ENCODE measurements around the gene FNDC3A.
"Not testable (repeated sequence)": the region's sequence is repeated elsewhere in the genome, so short reads cannot be mapped to it uniquely, and the experiment has no call there.

FNDC3A gene

GRCh38 chr13:49148405-49148804, 172.7 kb downstream of the FNDC3A start:
- no peak overlapping the region for H3K27ac Mint-ChIP-seq
- H3K4me3 Mint-ChIP-seq: no peak overlapping the region
- peaks cover 50% of the 10 kb centered on the region for H3K4me1 Mint-ChIP-seq (ENCODE audit: low read depth)
- DNase-seq: no peak
- H3K36me3 Mint-ChIP-seq (ENCODE audit: low read depth): peaks cover 85% of the 10 kb centered on the region
- H3K27me3 Mint-ChIP-seq: no peaks in the 10 kb centered on the region
- peaks cover 31% of the 10 kb centered on the region for H3K9me3 Mint-ChIP-seq

- not testable (repeated sequence) for H3K4me3 Mint-ChIP-seq, DNase-seq, H3K27me3 Mint-ChIP-seq, H3K27ac Mint-ChIP-seq, H3K9me3 Mint-ChIP-seq
- Mint-ChIP-seq H3K36me3 (ENCODE audit: low read depth) (peaks cover 51% of the 10 kb centered on the region), H3K4me1 (ENCODE audit: low read depth) (peaks cover 15% of the 10 kb centered on the region)
Observed at GRCh38 chr13:49157955-49158584, 182.4 kb downstream of the FNDC3A start.

GRCh38 chr13:49163162-49163561, 187.4 kb downstream of the FNDC3A start:
- H3K4me1 Mint-ChIP-seq (ENCODE audit: low read depth): peaks cover 19% of the 10 kb centered on the region
- H3K36me3 Mint-ChIP-seq (ENCODE audit: low read depth): peaks cover 91% of the 10 kb centered on the region
- H3K27ac Mint-ChIP-seq, H3K4me3 Mint-ChIP-seq, H3K27me3 Mint-ChIP-seq, DNase-seq: not testable (repeated sequence)
- H3K9me3 Mint-ChIP-seq: peaks cover 16% of the 10 kb centered on the region

GRCh38 chr13:49164712-49165111, 189.0 kb downstream of the FNDC3A start:
- Mint-ChIP-seq H3K4me3 (no peak overlapping the region), H3K27ac (no peak overlapping the region), H3K4me1 (ENCODE audit: low read depth) (peaks cover 7% of the 10 kb centered on the region), H3K27me3 (no peaks in the 10 kb centered on the region), H3K9me3 (peaks cover 16% of the 10 kb centered on the region), H3K36me3 (ENCODE audit: low read depth) (peaks cover 87% of the 10 kb centered on the region)
- no peak for DNase-seq

GRCh38 chr13:49165798-49166752, 190.4 kb downstream of the FNDC3A start:
- H3K36me3 Mint-ChIP-seq (ENCODE audit: low read depth): peaks cover 87% of the 10 kb centered on the region
- no peak for DNase-seq
- peak overlapping the region; percentile 29 for H3K27ac Mint-ChIP-seq
- H3K9me3 Mint-ChIP-seq: peaks cover 16% of the 10 kb centered on the region
- no peaks in the 10 kb centered on the region for H3K27me3 Mint-ChIP-seq
- peaks cover 4% of the 10 kb centered on the region for H3K4me1 Mint-ChIP-seq (ENCODE audit: low read depth)
- H3K4me3 Mint-ChIP-seq: no peak overlapping the region

GRCh38 chr13:49171359-49171758, 195.6 kb downstream of the FNDC3A start:
- no peak for DNase-seq
- Mint-ChIP-seq H3K27ac (no peak overlapping the region), H3K27me3 (no peaks in the 10 kb centered on the region), H3K4me1 (ENCODE audit: low read depth) (no peaks in the 10 kb centered on the region), H3K4me3 (no peak overlapping the region), H3K36me3 (ENCODE audit: low read depth) (peaks cover 86% of the 10 kb centered on the region), H3K9me3 (no peaks in the 10 kb centered on the region)

- no peak for DNase-seq
- Mint-ChIP-seq H3K27me3 (no peaks in the 10 kb centered on the region), H3K9me3 (no peaks in the 10 kb centered on the region), H3K4me3 (no peak overlapping the region), H3K27ac (no peak overlapping the region), H3K36me3 (ENCODE audit: low read depth) (peaks cover 47% of the 10 kb centered on the region), H3K4me1 (ENCODE audit: low read depth) (peaks cover 19% of the 10 kb centered on the region)
Observed at GRCh38 chr13:49183672-49184325, 208.1 kb downstream of the FNDC3A start.

GRCh38 chr13:49184621-49185020, 208.9 kb downstream of the FNDC3A start:
- DNase-seq: no peak
- Mint-ChIP-seq H3K36me3 (ENCODE audit: low read depth) (peaks cover 45% of the 10 kb centered on the region), H3K27me3 (no peaks in the 10 kb centered on the region), H3K9me3 (no peaks in the 10 kb centered on the region), H3K4me1 (ENCODE audit: low read depth) (peaks cover 19% of the 10 kb centered on the region), H3K4me3 (no peak overlapping the region), H3K27ac (peak overlapping the region; percentile 42)

GRCh38 chr13:49185264-49185663, 209.6 kb downstream of the FNDC3A start:
- DNase-seq: no peak
- no peak overlapping the region for H3K4me3 Mint-ChIP-seq
- peak overlapping the region; percentile 78 for H3K27ac Mint-ChIP-seq
- peaks cover 19% of the 10 kb centered on the region for H3K4me1 Mint-ChIP-seq (ENCODE audit: low read depth)
- H3K9me3 Mint-ChIP-seq: no peaks in the 10 kb centered on the region
- no peaks in the 10 kb centered on the region for H3K27me3 Mint-ChIP-seq
- H3K36me3 Mint-ChIP-seq (ENCODE audit: low read depth): peaks cover 44% of the 10 kb centered on the region

- Mint-ChIP-seq H3K27ac (no peak overlapping the region), H3K4me1 (ENCODE audit: low read depth) (peaks cover 8% of the 10 kb centered on the region), H3K4me3 (no peak overlapping the region), H3K36me3 (ENCODE audit: low read depth) (peaks cover 75% of the 10 kb centered on the region), H3K9me3 (no peaks in the 10 kb centered on the region), H3K27me3 (no peaks in the 10 kb centered on the region)
- no peak for DNase-seq
Observed at GRCh38 chr13:49190901-49191300, 215.2 kb downstream of the FNDC3A start.

GRCh38 chr13:49206641-49207040, 230.9 kb downstream of the FNDC3A start:
- Mint-ChIP-seq H3K36me3 (ENCODE audit: low read depth) (peaks cover 86% of the 10 kb centered on the region), H3K27me3 (no peaks in the 10 kb centered on the region), H3K4me1 (ENCODE audit: low read depth) (no peaks in the 10 kb centered on the region), H3K4me3 (no peak overlapping the region), H3K9me3 (no peaks in the 10 kb centered on the region), H3K27ac (no peak overlapping the region)
- no peak for DNase-seq

GRCh38 chr13:49208619-49209018, 232.9 kb downstream of the FNDC3A start:
- Mint-ChIP-seq H3K4me3 (no peak overlapping the region), H3K9me3 (no peaks in the 10 kb centered on the region), H3K36me3 (ENCODE audit: low read depth) (peaks cover 76% of the 10 kb centered on the region), H3K27me3 (no peaks in the 10 kb centered on the region), H3K27ac (no peak overlapping the region), H3K4me1 (ENCODE audit: low read depth) (no peaks in the 10 kb centered on the region)
- no peak for DNase-seq

- no peak for DNase-seq
- Mint-ChIP-seq H3K4me3 (no peak overlapping the region), H3K4me1 (ENCODE audit: low read depth) (peaks cover 10% of the 10 kb centered on the region), H3K27me3 (no peaks in the 10 kb centered on the region), H3K27ac (no peak overlapping the region), H3K36me3 (ENCODE audit: low read depth) (peaks cover 64% of the 10 kb centered on the region), H3K9me3 (no peaks in the 10 kb centered on the region)
Observed at GRCh38 chr13:49210114-49210513, 234.4 kb downstream of the FNDC3A start.

- Mint-ChIP-seq H3K9me3 (no peaks in the 10 kb centered on the region), H3K27me3 (no peaks in the 10 kb centered on the region), H3K27ac (no peak overlapping the region)
Observed at GRCh38 chr13:49210669-49211068, 235.0 kb downstream of the FNDC3A start.

More at GRCh38 chr13:49210669-49211068, 235.0 kb downstream of the FNDC3A start:
- Mint-ChIP-seq H3K36me3 (ENCODE audit: low read depth) (peaks cover 59% of the 10 kb centered on the region), H3K4me3 (no peak overlapping the region), H3K4me1 (ENCODE audit: low read depth) (peaks cover 13% of the 10 kb centered on the region)
- no peak for DNase-seq

Data from activated T-cell treated with anti-CD3 and anti-CD28 coated beads, Interleukin-2, amount 50 U/mL, for 24 hours (primary cell).